Thyroid gland (tissue), 4 donors: Measurements from ENCODE around the gene DNAH14.

Experiments
- CTCF ChIP-seq, 6 experiments: fragments of 200-600 bp in 3 of 6; fragments of 450-650 bp in 3 of 6; sonication (generic) in 3 of 6; IDR thresholded peaks; one replicate each; pipeline ENCODE4 v1.5.1; 2016 to 2019; ENCODE audit warnings: antibody characterized with exemption in 6 of 6, mild to moderate bottlenecking in 2 of 6, inconsistent platforms in 1 of 6, moderate library complexity in 1 of 6
- POLR2A ChIP-seq, 2 donors: fragments of 450-650 bp; IDR thresholded peaks; one replicate each; pipeline ENCODE4 v1.6.1; 2017; ENCODE audit warnings: antibody characterized with exemption in 2 of 2, mild to moderate bottlenecking in 2 of 2, moderate library complexity in 1 of 2

GRCh38 chr1:225434046-225434445 is 504.6 kb downstream of the DNAH14 start:
- TF ChIP-seq POLR2A (IDR thresholded peaks at IDR 0.05) (no peak), CTCF (IDR thresholded peaks at IDR 0.05) (no peak)
